GM12878 (cell line): ENCODE data around the gene KLF4. TPM values are rescaled to one million over a fixed set of nuclear protein-coding genes. Genes with fewer than 3 reads are reported as not detected.

Experiments
- ATAC-seq: fragments of 200-7000 bp; cut with Tn5 transposase; 3 replicates; pipeline ENCODE4 v1.9.1; 2020; ENCODE audit warnings: mild to moderate bottlenecking, moderate library complexity
- BruUV-seq: library from RNA; stranded (reverse); fragments of 400-500 nt; replicated peaks from 2 replicates; lab custom pipeline; 2021; lab: Mats Ljungman, UMichigan
- CTCF ChIA-PET: fragments of 300-600 bp; sonication (Branson Sonifier 250); formaldehyde crosslinking; extraction: SDS; loops from one replicate; lab custom pipeline; 2021; ENCODE audit warnings: inconsistent platforms; lab: Yijun Ruan, JAX
- POLR2A ChIA-PET: fragments of 350-600 bp; formaldehyde crosslinking; extraction: SDS; loops from one replicate; lab custom pipeline; 2021; ENCODE audit warnings: inconsistent platforms; lab: Charles Lee
- RAD21 ChIA-PET: fragments of 300-600 bp; sonication (Branson Sonifier 250); formaldehyde crosslinking; loops from one replicate; lab custom pipeline; 2023; ENCODE audit warnings: antibody characterized with exemption; ENCODE audit not compliant: unreplicated experiment; lab: Charles Lee
- SMC1A ChIA-PET: fragments of 300-600 bp; sonication (Branson Sonifier 250); formaldehyde crosslinking; loops from one replicate; lab custom pipeline; 2023; ENCODE audit not compliant: unreplicated experiment, uncharacterized antibody; lab: Charles Lee
- DNase-seq: peaks from one replicate; pipeline ENCODE4 v3.0.0-alpha.2; 2011; ENCODE audit warnings: low read depth, low spot score
- FAIRE-seq: peaks from 3 replicates; lab custom pipeline; 2011; peaks lifted over from hg19 to GRCh38; lab: Jason Lieb, UNC
- H2AFZ ChIP-seq: 2 replicates; pipeline ENCODE4 v1.6.0; 2011; ENCODE audit warnings: low read depth, low read length, control low read depth; ENCODE audit not compliant: control insufficient read depth
- H3K27ac ChIP-seq: 2 replicates; pipeline ENCODE4 v1.5.1; 2011; ENCODE audit warnings: control low read depth; ENCODE audit not compliant: control insufficient read depth, insufficient read depth
- H3K27me3 ChIP-seq, 2 experiments: replicated peaks in 1 of 2; 2 replicates each; pipeline versions ENCODE4 v1.6.0 to v1.6.1; 2011; ENCODE audit warnings: low read length in 1 of 2; ENCODE audit not compliant: control insufficient read depth in 2 of 2, insufficient read depth in 2 of 2
- H3K36me3 ChIP-seq, 2 experiments: 2 replicates each; pipeline ENCODE4 v1.5.1; 2011; ENCODE audit warnings: low read length in 1 of 2; ENCODE audit not compliant: control insufficient read depth in 2 of 2, insufficient read depth in 2 of 2
- H3K4me1 ChIP-seq: 2 replicates; pipeline ENCODE4 v1.6.1; 2011; ENCODE audit warnings: mild to moderate bottlenecking, low read length, moderate library complexity, mixed read lengths; ENCODE audit not compliant: control insufficient read depth, insufficient read depth
- H3K4me2 ChIP-seq: 2 replicates; pipeline ENCODE4 v1.6.0; 2011; ENCODE audit warnings: control low read depth; ENCODE audit not compliant: control insufficient read depth, insufficient read depth
- H3K4me3 ChIP-seq: fragments of 200-600 bp; sonication (generic); 2 replicates; pipeline ENCODE4 v1.5.1; 2016
- H3K79me2 ChIP-seq: 2 replicates; pipeline ENCODE4 v1.6.0; 2011; ENCODE audit warnings: low read length; ENCODE audit not compliant: control insufficient read depth, insufficient read depth
- H3K9ac ChIP-seq: 2 replicates; pipeline ENCODE4 v1.8.0; 2011; ENCODE audit warnings: low read length, control low read depth, mixed read lengths; ENCODE audit not compliant: control insufficient read depth, insufficient read depth
- H3K9me3 ChIP-seq: replicated peaks from 3 replicates; pipeline ENCODE4 v1.5.1; 2011; ENCODE audit warnings: mild to moderate bottlenecking, low read length; ENCODE audit not compliant: control insufficient read depth, insufficient read depth
- H4K20me1 ChIP-seq: 2 replicates; pipeline ENCODE4 v1.6.0; 2011; ENCODE audit not compliant: control insufficient read depth, insufficient read depth
- CBX5 ChIP-seq: sonication (generic); IDR thresholded peaks from 2 replicates; pipeline ENCODE4 v1.6.1; 2016; ENCODE audit warnings: low read depth, moderate library complexity, mild to moderate bottlenecking, inconsistent platforms
- EED ChIP-seq: sonication (generic); IDR thresholded peaks from 2 replicates; pipeline ENCODE4 v1.6.1; 2016; ENCODE audit warnings: antibody characterized with exemption, low read depth
- EZH2 ChIP-seq: IDR thresholded peaks from 2 replicates; pipeline ENCODE4 v1.6.1; 2012; ENCODE audit warnings: low read depth, mild to moderate bottlenecking, control low read depth, inconsistent platforms, low read length, borderline replicate concordance; ENCODE audit not compliant: control insufficient read depth
- FOXM1 ChIP-seq: IDR thresholded peaks from 2 replicates; pipeline ENCODE4 v1.6.1; 2012; ENCODE audit warnings: low read depth, mild to moderate bottlenecking, inconsistent platforms, low read length, moderate library complexity
- JUND ChIP-seq: IDR thresholded peaks from 2 replicates; pipeline ENCODE4 v1.6.1; 2012; ENCODE audit warnings: low read depth, mild to moderate bottlenecking, low read length, improper control_type of control experiment, moderate library complexity
- MYC ChIP-seq: IDR thresholded peaks from 2 replicates; pipeline ENCODE4 v1.6.1; 2011; ENCODE audit warnings: mild to moderate bottlenecking, low read length, moderate library complexity, inconsistent platforms; ENCODE audit not compliant: insufficient read depth, insufficient replicate concordance, insufficient read length, severe bottlenecking
- NR2C2 ChIP-seq: IDR thresholded peaks from 2 replicates; pipeline ENCODE4 v1.6.1; 2011; ENCODE audit warnings: borderline replicate concordance, low read depth; ENCODE audit not compliant: control insufficient read depth, insufficient read length
- PAX5 ChIP-seq: IDR thresholded peaks from 2 replicates; pipeline ENCODE4 v1.6.1; 2011; ENCODE audit warnings: low read depth, low read length, borderline replicate concordance
- SIN3A ChIP-seq: IDR thresholded peaks from 2 replicates; pipeline ENCODE4 v1.6.1; 2012; ENCODE audit warnings: low read depth, low read length, improper control_type of control experiment
- SMC3 ChIP-seq: IDR thresholded peaks from 2 replicates; pipeline ENCODE4 v1.6.1; 2011; ENCODE audit warnings: low read length, improper control_type of control experiment, borderline replicate concordance
- TCF12 ChIP-seq: IDR thresholded peaks from 2 replicates; pipeline ENCODE4 v1.6.1; 2011; ENCODE audit warnings: low read depth, mild to moderate bottlenecking, low read length
- TCF3 ChIP-seq: IDR thresholded peaks from 2 replicates; pipeline ENCODE4 v1.6.1; 2012; ENCODE audit warnings: low read depth, mild to moderate bottlenecking, low read length, borderline replicate concordance; ENCODE audit not compliant: insufficient read depth
- WRNIP1 ChIP-seq: IDR thresholded peaks from 2 replicates; pipeline ENCODE4 v1.6.1; 2011; ENCODE audit warnings: low read depth, low read length, improper control_type of control experiment, borderline replicate concordance
- ZSCAN29 ChIP-seq: fragments of 450-650 bp; IDR thresholded peaks from 2 replicates; pipeline ENCODE4 v1.6.1; 2017; ENCODE audit warnings: mild to moderate bottlenecking, moderate library complexity
- WGBS: methylation state at CpG from one replicate; pipeline ENCODE4 v1.1.6; 2016; ENCODE audit warnings: low lambda C conversion rate; ENCODE audit not compliant: insufficient replicate concordance, insufficient coverage; ENCODE audit errors: missing lambda C conversion rate; 5-methylcytosine and 5-hydroxymethylcytosine counted together
- in situ Hi-C: fragments of 300-500 bp; cut with MboI; formaldehyde crosslinking; loops from 9 replicates; pipeline ENCODE4 v1.14.3; 2018; ENCODE audit warnings: mixed read lengths
- intact Hi-C: fragments of 100-400 bp; cut with micrococcal nuclease; formaldehyde crosslinking; loops from one replicate; pipeline ENCODE4 v1.14.2; 2022; ENCODE audit not compliant: unreplicated experiment
- polyA plus RNA-seq, 11 experiments: library from polyadenylated mRNA; depleted of rRNA in 4 of 11; unstranded in 6 of 11; stranded (reverse) in 5 of 11; fragments of >200 nt; fragmentation: Nextera tagmentation in 4 of 11; fragmentation: Illumina TruSeq in 1 of 11; extraction: Ambion mirVana in 4 of 11; extraction: Trizol in 1 of 11; gene quantifications; 1 replicate in 1 of 11; 2 replicates in 10 of 11; pipeline versions ENCODE4 v1.2.1 to v1.2.3, GENCODE V29; 2011 to 2016; ENCODE audit warnings: inconsistent platforms in 2 of 11, missing spikeins in 2 of 11, low read depth in 1 of 11
- total RNA-seq, 4 experiments: library from RNA; depleted of rRNA in 3 of 4; stranded (reverse); fragments of >200 nt in 3 of 4; fragmentation: Illumina TruSeq in 1 of 4; extraction: Trizol in 1 of 4; gene quantifications; 2 replicates each; pipeline versions ENCODE4 v1.2.1 to v1.2.3, GENCODE V29; 2013 to 2021
- TF ChIP-seq, protein P1 (sequence below): fragments of 450-650 bp; formaldehyde crosslinking; IDR thresholded peaks from 2 replicates; pipeline ENCODE4 v1.5.0; 2022; ENCODE audit warnings: mild to moderate bottlenecking, missing genetic modification characterization
- TF ChIP-seq, protein P2 (sequence below): IDR thresholded peaks from 2 replicates; pipeline ENCODE4 v1.6.1; 2012; ENCODE audit warnings: low read depth, low read length, improper control_type of control experiment

KLF4 gene
- total and polyA plus RNA-seq, 10 of the 15 experiments (the other 5 are each of a cell fraction or from before 2014, with no cell fraction given) = 0.03 to 0.40 (median 0.10) TPM; not detected in 1

DNA sequence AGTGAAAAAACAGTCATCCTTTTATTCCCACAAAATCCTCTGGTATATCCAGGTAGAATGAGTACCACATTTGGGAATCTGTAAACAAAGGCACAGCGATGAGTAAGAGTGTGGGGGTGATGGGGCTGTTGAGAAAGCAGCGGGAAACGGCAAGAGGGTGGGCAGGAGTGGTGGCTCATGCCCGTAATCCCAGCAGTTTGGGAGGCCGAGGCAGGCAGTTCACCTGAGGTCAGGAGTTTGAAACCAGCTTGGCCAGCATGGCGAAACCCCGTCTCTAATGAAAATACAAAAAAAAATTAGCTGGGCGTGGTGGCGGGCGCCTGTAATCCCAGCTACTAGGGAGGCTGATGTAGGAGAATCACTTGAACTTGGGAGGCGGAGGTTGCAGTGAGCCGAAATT, 43.1 kb downstream of the KLF4 start (continued):
- TF ChIP-seq, protein P1, sequence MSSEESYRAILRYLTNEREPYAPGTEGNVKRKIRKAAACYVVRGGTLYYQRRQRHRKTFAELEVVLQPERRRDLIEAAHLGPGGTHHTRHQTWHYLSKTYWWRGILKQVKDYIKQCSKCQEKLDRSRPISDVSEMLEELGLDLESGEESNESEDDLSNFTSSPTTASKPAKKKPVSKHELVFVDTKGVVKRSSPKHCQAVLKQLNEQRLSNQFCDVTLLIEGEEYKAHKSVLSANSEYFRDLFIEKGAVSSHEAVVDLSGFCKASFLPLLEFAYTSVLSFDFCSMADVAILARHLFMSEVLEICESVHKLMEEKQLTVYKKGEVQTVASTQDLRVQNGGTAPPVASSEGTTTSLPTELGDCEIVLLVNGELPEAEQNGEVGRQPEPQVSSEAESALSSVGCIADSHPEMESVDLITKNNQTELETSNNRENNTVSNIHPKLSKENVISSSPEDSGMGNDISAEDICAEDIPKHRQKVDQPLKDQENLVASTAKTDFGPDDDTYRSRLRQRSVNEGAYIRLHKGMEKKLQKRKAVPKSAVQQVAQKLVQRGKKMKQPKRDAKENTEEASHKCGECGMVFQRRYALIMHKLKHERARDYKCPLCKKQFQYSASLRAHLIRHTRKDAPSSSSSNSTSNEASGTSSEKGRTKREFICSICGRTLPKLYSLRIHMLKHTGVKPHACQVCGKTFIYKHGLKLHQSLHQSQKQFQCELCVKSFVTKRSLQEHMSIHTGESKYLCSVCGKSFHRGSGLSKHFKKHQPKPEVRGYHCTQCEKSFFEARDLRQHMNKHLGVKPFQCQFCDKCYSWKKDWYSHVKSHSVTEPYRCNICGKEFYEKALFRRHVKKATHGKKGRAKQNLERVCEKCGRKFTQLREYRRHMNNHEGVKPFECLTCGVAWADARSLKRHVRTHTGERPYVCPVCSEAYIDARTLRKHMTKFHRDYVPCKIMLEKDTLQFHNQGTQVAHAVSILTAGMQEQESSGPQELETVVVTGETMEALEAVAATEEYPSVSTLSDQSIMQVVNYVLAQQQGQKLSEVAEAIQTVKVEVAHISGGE (CRISPR knock-in tag) = no peak

DNA sequence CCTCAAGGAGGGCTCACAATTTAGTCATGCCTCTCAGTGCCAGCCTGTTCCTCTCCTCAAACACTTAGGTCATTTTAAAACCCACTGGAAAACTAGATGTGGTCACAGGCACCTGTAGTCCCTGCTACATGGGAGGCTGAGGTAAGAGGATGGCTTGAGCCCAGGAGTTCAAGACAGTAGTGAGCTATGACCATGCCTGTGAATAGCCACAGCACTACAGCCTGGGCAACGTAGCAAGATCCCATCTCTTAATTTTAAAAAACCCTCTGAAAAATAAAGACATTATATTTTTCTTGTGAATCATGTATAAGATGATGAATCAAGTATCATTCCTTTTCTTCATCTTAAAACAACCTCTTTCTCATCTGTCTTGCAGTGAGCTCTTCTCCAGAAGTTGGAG, 45.8 kb downstream of the KLF4 start:
- H3K9ac ChIP-seq = no peak overlapping the region
- ChIA-PET SMC1A (no interaction called here), CTCF (interaction anchor here (0.9 to 2.1 kb wide), 3 partner anchors 18 to 1122 kb away, joined by 4 to 9 read pairs (median 4); no protein-coding TSS in a partner anchor), POLR2A (no interaction called here), RAD21 (no interaction called here)
- TF ChIP-seq EED (no peak), SIN3A (no peak), SMC3 (no peak), PAX5 (no peak), JUND (no peak), NR2C2 (no peak), EZH2 (no peak), MYC (no peak), CBX5 (no peak), FOXM1 (no peak), WRNIP1 (no peak), TCF12 (no peak), TCF3 (no peak), ZSCAN29 (no peak)
- TF ChIP-seq, protein P2, sequence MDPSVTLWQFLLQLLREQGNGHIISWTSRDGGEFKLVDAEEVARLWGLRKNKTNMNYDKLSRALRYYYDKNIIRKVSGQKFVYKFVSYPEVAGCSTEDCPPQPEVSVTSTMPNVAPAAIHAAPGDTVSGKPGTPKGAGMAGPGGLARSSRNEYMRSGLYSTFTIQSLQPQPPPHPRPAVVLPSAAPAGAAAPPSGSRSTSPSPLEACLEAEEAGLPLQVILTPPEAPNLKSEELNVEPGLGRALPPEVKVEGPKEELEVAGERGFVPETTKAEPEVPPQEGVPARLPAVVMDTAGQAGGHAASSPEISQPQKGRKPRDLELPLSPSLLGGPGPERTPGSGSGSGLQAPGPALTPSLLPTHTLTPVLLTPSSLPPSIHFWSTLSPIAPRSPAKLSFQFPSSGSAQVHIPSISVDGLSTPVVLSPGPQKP = no peak
- ATAC-seq (no peak), DNase-seq (no peak), FAIRE-seq (no peak)
- H3K4me2 ChIP-seq = no peak overlapping the region
- H3K4me3 ChIP-seq = no peak overlapping the region
- no peaks in the 10 kb centered on the region for H4K20me1 ChIP-seq
- H3K27ac ChIP-seq = no peak overlapping the region
- H2AFZ ChIP-seq = no peak overlapping the region
- no peaks in the 10 kb centered on the region for H3K36me3 ChIP-seq
- H3K4me1 ChIP-seq = no peaks in the 10 kb centered on the region
- BruUV-seq = no TSS peak
- no peaks in the 10 kb centered on the region for H3K79me2 ChIP-seq
- in situ Hi-C loops = no loop called here
- WGBS = 5% methylated on average over 1 of the region's 1 CpG
- no peaks in the 10 kb centered on the region for H3K9me3 ChIP-seq
- no peaks in the 10 kb centered on the region for H3K27me3 ChIP-seq
- intact Hi-C loops = no loop called here
